Activated CD4-positive, CD25-positive, alpha-beta regulatory T cell (primary cell): ENCODE data around the gene KCNQ1.

ENCODE experiments used
- DNase-seq, 4 experiments: peaks; one replicate each; lab custom pipeline; 2025; lab: John Stamatoyannopoulos, UW

KCNQ1 gene

DNA sequence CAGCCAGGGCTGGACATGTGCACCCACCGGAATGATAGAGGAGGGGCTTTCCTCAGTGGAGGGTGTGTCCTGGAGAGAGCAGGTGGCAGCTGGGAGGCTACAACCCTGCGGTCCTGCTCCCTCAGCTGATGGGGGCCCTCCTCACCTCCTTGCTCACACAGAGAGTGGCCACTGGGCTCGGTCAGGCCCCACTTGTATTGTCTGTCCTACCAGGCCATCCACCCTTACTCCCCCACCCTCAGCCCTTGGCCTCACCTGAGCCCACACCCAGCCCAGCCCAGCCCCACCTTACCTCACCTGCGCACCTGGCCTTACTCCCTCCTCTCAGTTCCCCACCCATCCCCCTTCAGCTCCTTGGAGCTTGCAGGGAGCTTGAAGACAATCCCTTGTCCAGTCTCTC, 3.6 kb upstream of the KCNQ1 start:
- no peak for DNase-seq

DNA sequence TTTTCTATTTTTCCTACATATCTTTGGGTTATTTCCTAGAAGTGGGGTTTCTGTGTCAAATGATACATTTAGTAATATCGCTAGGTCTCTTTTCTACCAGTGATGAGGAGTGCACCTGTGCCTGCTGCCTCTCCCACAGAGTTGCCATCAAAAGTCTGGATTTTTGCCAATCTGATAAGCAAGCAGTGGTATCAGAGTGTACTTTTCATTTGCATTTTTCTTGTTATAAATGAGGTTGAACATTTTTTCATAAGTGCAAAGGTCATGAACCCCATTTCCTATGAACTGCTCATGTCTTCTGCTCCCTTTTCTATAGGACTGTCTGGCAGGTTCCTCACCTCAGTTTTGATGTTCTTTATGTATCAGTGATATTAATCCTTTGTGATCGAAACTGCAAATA, 2.2 kb upstream of the KCNQ1 start:
- DNase-seq, result no peak

DNA sequence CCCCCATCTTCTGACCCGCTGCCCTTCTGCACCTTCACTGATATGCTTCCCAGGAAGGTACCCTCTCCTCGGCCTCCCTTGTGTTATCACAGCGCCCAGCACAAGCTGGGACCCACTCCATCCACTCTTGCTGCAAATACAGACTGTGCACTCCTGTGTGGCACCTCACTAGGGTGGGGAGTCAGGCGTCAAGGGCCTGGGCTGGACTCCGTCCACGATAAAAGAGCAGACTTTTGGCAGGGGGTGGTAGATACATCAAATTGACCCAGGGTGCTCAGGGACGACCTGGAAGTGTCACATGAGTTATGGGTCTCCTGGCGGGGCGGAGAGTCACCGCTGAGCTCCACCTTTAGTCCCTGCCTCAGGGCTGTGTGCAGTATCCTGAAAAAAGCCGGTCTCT, 1.4 kb upstream of the KCNQ1 start:
- DNase-seq, result no peak

DNA sequence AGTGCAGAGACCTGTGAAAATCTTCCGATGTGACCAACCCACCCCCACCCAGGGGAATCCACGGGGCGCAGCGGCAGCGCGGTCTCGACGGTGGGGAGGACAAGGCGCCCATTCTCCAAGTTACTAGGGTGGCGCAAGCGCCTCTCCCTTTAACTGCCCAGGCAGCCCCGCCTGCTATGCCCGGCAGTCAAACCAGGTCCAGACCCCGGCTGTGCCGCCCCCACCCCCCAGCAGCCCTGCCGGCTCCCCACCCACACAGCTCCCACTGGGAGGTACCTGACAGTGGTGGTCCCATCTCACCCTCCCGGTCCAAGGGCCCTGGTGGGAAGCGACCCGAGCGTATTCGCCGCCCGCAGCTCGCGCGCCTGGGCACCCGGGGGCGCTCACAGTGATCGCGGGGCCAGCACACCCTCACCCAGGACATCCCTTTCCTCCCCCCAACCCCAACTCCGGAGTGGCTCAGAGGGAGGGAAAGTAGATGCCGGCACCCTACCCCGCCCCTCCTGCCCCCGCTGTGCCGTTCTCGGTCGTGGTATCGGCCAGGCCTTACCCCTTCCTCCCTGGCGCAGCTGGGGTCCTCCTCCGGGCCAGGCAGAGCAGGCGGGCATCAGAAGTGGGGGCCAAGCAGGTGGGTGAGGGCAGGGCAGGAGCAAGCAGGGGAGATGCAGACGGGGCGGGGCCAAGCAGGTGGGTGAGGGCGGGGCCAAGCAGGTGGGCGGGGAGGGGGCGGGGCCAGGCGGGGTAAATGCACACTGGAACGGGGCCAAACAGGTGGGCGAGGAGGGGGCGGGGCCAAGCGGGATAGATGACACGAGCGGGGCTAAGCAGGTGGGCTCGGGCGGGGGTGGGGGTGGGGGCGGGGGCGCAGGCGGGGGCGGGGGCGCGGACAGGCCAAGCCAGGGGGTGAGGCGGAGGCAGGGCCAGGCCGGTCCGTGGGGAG, 657 bp upstream of the KCNQ1 start, which contains the start of gene TRPM5:
Gene TRPM5, minus strand, starts transcription at position 634 of the 940 bp plus-strand sequence. CDS start 21,478 bp downstream, outside the sequence.
- DNase-seq, result peak; percentile 54 to 75 (median 66)

DNA sequence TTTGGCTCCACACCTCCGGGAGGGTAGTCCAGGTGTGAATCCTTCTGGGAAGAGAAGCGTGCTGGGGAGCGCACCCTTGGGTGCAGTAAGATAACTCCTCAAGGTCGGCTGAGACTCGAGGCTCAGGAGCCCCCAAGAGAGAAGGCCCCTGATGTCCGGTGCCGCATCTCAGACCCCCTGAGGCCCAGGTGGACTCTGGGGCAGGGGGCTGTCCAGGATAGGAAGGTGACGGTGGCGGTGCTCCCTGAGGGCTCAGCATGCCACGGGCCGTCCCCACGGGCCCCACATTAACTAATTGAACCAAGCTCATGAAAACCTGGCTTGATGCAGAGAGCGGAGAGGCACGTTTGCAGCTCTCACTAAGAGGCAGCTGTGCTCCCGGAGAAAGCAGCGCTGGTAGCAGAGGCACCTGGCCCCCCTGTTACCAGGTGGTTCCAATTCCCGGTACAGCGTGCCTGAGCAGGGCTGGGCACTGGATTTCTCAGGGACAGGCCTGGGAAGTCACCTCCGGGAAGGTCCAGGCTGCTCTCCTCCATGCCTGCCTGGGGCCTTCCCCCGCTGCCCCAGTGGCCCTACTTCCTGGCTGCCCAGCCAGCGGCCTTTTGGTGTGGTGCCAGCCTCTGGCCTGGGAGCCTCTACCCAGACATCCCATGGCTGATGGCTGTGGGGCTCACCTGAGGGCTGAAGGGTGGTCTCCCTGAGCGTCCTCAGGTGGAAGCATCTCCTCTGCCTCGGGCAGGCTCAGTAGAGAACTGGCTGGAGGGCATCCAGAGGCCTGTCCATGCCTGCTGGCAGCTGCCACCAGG, 1.1 kb downstream of the KCNQ1 start:
- no peak for DNase-seq

DNA sequence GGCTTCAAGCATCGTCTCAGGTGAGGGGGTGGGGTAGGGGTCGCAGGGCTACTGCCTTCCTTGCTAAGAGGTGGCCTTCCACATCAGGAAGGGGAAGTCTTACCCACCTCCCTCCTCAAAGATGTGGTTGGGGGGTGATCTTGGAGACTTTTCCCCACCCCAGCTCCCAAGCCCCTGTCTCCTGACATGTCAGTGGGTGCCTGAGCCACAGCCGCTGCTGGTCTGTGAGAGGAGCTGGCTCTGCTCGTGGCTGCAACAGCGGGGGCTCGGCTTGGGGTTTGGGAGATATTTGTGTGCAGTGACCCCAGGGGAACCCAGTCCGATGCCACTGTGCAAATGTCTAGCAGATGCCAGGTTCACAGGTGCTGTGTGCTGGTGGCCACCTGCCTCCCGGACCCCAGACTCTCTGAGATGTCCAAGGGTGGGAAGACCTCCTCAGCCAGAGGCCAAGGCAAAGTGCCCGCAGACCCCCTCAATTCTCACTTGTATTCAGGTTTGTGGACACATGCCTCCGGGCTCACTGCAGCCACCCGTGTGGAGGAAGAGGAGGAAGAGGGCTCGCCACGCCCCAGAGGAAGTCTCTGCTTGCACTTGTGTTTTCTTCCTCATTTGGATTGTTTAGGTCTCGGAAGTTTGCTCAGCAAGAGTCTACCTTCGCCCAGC, 1.9 kb downstream of the KCNQ1 start:
- no peak for DNase-seq

DNA sequence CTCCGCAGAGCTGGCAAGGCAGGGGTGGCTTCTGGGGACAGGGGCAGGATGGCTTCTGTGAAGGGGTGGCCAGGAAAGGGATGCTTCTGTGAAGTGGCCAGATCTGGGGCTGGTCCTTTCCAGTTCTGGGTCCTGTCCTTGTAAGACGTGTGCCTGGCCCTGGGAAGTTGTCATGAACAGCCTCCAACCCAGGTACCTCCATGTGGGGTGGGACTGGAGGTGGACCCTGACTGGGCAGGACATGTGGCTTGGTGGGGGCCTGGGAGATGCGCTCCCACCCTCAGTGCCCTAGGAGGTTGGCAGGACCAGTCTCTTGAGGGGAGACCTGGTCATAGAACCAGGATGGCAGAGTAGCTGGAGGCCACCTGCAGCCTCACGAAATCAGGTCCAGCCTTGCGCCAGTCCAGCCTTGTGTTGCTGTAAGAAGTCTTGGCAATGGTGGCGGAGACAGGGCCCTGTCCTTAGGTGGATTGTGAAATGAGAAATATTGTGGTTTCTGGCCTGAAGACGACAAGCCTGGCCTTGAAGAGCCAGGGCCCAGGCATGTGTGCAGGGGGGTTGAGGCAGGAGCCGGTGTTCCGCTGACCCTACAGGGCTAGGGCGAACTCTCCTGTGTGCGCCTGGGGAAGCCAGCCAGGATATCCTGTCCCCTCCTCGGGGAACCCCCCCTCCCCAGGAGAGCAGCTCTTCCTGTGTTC, 2.6 kb downstream of the KCNQ1 start:
- no peak for DNase-seq

DNA sequence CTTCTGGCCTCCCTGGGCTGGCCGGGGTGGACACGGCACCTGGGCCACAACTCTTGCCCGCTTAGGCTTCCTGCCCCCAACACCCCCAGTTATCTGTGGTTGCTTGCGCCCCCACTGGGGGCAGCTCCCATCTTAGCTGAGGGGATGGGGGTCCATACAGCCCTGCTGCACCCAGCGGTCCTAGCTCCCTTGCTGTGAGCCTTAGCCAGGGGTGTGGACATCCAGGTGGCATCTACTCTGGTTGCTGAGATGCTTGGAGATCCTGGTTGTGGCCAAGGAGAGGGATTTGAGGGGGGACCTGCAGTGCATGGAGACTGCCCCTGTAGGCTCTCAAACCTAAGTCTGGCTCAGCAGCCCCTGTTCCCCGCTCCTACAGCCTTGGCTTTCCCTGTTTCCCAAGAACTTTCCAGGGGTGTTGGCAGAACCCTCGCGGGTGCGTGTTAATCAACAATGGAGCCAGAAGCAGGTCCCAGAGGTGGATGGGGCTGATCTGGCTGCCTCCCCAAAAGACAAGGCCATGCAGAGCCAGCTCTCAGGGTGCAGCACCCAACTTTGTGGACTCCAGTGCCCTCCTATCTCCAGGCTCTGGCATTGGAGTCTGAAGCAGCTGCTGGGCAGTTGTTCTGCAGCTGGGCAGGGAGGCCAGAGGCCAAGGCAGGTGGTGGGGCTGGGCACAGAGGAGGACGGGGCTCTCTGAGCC, 3.3 kb downstream of the KCNQ1 start:
- DNase-seq, result no peak

DNA sequence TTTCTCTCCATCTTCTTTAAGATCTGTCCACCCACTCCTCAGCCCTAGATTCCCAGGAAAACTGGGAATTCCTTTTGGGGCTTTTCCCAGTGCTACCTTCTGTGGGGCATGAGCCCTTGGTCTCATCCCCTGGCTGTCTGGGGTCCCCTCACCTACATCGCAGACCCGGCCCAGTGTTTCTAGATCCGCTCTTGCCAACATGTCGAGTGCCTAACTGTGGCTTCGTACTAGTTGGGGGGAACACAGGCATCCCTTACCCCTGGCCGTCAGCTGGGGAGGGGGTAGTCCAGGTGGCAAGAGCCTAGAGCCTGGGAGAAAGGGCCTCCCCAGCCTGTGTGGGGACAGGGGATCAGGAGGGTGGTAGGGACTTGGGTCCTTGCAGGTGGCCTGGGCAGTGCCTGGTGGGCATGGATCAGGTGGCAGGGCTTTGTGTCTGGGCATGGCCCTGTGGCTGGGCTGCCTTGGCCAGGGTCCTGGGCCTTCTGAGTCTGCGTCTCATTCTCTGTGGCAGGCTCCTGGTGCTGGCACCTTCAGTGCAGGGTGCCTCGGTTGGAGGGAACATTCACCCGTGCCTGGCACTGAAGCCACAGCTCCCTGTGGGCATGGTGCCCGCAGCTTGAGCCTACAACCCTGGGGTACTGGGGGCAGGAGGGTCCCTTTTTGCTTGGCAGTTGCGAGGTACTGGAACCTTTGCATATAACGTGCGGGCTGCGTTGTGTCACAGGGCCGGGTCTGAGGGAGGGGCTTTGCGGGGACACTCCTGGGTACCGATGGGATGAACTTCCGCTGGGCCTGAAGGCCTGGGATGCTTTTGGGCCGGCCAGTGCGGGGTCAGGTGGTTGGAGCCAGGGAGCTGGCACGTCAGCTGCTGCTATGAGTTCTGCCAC, 4.1 kb downstream of the KCNQ1 start:
- no peak for DNase-seq

DNA sequence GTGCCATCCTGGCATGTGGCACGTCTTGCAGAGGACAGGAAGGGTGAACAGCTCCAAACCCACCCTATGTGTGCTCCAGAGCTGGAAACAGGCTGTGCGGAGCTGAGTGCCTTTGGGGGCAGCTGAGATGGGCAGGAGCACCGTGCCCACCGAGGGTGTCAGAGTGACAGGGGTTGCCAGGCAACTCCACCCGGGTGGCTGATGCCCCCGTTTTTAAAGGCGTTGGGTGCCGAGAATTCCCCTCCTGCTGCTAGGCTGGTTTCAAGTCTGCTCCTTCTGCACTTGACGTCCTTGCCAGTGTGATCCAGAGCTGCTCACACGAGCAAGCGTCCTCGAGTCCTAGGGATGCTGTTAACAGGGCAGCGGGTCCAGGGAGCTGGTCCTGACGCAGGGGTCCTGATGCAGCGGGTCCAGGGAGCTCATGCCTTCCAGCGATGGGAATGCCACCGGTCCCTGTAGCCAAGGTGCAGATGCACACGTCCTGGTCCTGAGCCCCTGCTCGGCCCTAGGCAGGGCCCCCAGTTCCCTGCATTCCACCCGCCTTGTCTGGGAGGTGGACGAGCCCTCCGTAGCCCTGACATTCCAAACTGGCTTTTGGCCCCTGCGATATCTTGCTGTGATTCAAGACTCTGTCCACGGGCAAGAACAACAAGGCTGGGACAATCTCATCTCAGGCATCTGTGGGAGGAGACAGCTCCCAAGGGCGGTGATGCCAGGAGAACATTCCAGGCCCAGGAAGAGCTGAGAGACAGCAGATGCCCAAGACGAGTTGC, 4.9 kb downstream of the KCNQ1 start:
- no peak for DNase-seq

DNA sequence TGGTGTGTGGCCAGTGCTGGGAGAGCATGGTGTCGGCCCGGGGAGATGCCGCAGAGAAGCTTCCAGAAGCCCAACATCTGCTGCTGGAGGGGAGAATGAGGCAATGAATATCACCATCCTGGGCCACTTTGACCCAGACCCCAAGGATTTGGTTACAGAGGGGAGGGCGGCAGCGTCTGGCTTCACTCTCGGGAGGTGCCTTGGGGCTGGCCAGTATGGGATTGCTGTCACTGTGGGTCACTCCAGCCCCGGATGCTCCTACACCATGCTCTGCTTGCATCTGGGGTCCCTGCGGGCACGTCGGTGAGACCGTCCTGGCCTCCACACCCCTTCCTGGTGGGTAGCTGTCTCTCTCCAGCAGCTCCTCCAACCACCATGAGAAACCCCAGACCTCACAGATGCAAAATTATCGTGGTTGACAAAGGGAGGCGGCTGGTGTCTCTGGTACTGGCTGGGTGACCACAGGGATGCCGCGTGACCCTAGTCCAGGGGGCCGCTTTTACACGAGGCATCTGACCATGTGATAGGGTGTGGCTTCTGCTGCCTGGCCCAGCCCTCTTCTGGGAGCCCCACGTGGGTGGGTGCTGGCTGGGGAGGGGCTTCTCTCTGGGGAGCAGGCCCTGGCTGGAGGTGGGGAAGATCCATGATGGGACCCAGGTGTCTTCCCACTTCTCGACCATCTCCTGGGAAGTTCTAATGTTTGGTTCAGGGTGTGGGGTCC, 5.7 kb downstream of the KCNQ1 start:
- no peak for DNase-seq

DNA sequence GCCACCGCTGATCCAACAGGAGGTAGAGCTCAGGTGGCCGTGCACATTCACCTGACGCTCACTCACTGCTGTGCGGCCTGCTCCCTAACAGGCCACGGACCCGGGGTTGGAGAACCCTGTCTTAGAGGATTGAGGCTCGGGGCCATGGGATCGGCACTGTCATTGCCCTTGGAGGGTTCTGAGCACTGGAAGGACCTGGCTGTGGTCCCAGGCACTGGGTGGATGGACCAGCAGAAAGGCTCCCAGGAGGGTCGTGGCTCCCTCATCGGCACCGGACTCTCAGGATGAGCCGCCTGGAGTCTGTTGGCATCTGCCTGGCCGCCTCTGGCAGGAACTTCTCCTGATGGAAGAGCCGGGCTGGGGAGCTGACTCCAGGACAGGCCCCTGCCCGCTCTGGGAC, 6.5 kb downstream of the KCNQ1 start:
- DNase-seq, result no peak

DNA sequence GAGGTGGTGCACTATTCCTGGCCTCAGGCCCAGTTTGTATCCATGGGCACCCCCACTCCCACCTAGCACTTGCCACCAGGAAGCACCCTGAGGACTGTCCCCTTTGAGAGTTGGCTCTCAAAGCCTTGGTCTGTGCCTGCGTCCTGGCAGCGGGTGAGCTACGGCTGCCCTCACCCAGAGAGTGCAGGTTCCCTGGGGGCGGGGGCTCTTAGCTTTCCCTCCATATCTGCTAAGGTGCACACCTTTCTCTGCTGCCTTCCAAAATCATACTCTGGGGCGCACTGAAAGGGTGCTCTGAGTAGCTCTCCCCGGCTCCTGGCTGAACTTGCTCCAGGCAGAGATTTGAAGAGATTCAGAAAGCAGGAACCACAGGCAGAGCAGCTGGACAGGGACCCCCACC, 7.1 kb downstream of the KCNQ1 start:
- no peak for DNase-seq

DNA sequence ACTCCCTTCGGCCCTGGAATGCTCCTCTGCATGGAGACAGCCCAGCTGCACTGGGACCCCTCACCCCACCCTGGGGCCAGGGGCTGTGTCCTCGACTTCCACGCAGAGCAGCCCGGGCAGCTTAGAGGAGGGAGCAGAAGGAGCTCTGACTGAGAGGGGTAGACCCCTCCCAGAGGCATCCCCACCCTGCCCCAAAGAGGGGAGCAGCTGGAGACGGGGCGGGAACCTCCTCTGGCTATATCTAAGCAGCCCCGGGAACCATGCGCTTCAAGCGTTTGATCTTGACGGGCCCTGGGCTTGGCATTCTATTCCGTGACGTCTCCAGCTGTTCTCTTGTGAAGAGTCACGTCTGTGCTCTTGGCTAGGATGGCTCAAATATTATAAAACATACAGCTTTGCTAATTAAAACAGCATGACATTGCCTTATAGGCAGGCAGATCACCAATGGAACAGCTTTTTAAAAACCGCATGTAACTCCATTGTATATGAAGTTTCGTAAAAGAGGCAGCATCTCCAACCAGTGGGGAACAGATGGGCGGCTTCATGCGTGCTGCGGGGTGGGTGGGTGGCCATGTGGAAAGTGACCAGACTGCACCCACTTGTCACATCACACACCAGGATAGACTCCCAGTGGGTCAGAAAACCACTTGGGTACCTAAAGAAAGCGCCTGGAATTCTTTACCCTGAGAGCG, 7.7 kb downstream of the KCNQ1 start:
- no peak for DNase-seq

DNA sequence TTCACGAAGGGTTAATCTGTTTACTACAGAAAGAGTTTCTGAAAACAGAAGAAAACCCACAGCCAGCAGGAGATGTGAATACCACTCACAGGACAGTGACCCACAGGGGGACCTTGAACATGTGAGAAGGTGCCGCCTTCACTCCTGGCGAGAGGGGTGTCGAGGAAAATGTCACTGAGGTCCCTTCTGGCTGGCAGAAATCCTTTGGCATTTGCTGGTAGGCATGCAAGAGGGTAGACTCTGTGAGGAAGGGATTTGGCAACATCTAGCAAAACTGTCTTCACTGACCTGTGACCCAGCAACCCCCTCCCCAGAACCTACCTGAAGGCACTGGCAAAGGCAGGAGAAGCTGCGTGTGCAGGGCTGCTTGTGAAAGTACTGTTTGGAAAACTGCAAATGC, 8.6 kb downstream of the KCNQ1 start:
- no peak for DNase-seq

DNA sequence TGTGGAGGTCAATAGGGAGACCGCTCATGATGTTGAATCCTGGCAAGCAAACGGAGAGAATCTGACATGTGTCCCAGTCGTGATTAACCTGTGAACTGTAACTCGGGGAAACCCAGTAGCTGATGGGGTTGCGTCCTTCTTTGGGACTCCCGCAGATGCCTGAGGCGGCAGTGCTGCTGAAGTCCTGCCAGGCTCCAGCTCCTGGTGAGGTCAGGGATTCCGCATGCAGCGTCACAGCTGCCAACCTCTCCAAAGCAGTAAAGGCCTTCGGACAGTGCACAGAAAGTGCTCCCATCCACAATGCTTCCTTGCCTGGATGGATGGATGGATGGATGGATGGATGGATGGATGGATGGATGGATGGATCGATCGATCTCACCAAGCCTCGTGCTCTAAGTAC, 13.5 kb downstream of the KCNQ1 start:
- DNase-seq, result no peak

DNA sequence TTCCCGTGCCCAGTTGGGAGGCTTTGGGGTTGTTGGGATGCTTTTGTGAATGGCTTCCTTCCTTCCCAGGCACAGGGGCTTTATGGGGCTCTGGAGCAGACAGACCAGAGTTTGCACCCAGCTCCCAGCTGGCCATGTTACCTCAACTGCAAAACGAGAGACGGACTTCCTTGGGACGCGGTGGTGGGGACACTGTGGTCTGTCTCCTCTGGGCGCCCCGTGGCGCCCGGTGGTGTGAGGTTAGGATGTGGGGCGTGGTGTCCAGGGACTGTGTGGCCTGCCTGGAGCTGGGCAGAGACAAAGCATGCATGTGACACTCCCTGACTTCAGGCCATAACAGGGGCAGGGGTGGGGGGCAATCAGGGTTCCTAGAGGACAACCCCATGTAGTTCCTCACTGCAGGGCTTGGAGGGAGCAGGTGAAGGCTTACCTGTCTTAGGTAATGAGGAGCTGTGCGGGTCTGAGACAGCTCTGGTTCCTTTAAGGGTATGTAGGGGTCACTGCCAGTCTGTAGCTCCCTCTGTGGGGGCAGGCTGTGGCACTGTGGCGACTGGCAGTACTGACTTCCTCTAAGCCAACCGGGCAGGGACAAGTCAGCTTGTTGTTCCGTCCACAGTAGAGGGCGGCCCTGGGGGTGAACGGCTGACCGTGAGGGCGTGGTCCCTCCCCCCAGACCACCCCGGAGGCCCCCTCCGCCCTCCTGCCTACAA, 14.4 kb downstream of the KCNQ1 start:
- DNase-seq, result no peak
